22Rv1 (cell line): Measurements from ENCODE around the gene ST3GAL3.

Experiments used
- H3K27ac ChIP-seq: fragments of 450-650 bp; 2 replicates; pipeline ENCODE4 v1.5.1; 2017
- CTCF ChIP-seq: fragments of 450-650 bp; IDR thresholded peaks from 2 replicates; pipeline ENCODE4 v1.5.1; 2017; ENCODE audit warnings: mild to moderate bottlenecking
- ZFX ChIP-seq: fragments of 450-650 bp; IDR thresholded peaks from 2 replicates; pipeline ENCODE4 v1.6.1; 2017; ENCODE audit warnings: antibody characterized with exemption, borderline replicate concordance

Gene ST3GAL3

GRCh38 chr1:43904660-43905551 lies 197.6 kb downstream of the ST3GAL3 start:
- no peak overlapping the region for H3K27ac ChIP-seq
- TF ChIP-seq ZFX (no peak), CTCF (no peak)

- no peak overlapping the region for H3K27ac ChIP-seq
- TF ChIP-seq CTCF (no peak), ZFX (no peak)
Measured at GRCh38 chr1:43908226-43908625, 200.9 kb downstream of the ST3GAL3 start.

GRCh38 chr1:43908858-43909257 lies 201.5 kb downstream of the ST3GAL3 start:
- H3K27ac ChIP-seq: no peak overlapping the region
- no peak for TF ChIP-seq CTCF
- TF ChIP-seq ZFX: no peak

- H3K27ac ChIP-seq: no peak overlapping the region
- TF ChIP-seq ZFX (no peak), CTCF (no peak)
Measured at GRCh38 chr1:43910343-43910742, 203.0 kb downstream of the ST3GAL3 start.

GRCh38 chr1:43912607-43913006 lies 205.3 kb downstream of the ST3GAL3 start:
- TF ChIP-seq ZFX (no peak), CTCF (no peak)
- no peak overlapping the region for H3K27ac ChIP-seq

GRCh38 chr1:43913051-43913501 lies 205.7 kb downstream of the ST3GAL3 start:
- TF ChIP-seq CTCF: no peak
- TF ChIP-seq ZFX: no peak
- H3K27ac ChIP-seq: no peak overlapping the region

- H3K27ac ChIP-seq: no peak overlapping the region
- no peak for TF ChIP-seq ZFX
Measured at GRCh38 chr1:43913666-43914360, 206.5 kb downstream of the ST3GAL3 start.
